ENCODE measurements around the gene CORO6. TPM values are rescaled to one million over a fixed set of nuclear protein-coding genes. Genes with fewer than 3 reads are reported as not detected.

CORO6 gene
- total and polyA plus RNA-seq, 2 of the 13 experiments (the other 11 are each of a cell fraction or from before 2014, with no cell fraction given) = 0.42 to 0.82 TPM

DNA sequence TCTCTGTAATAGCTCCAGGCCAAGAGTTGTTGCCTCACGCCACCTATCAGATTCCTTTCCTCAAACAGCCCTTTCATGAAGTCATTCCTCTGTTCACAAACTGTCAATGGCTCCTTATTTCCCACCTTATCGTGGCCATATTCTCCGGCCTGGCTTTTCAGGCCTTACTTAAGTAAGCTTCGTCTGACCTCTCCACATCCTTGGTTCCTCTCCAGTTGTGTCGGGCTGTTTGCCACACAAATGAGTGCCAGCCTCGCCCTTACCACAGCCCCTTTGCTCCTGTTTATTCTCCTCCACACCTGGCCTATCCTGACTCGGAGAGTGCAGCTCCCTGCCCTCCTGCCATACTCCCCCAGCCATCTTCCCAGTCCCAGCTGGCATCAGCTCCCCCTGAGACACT is 52.2 kb downstream of the CORO6 start (continued):
- TF ChIP-seq CBX2 (IDR thresholded peaks at IDR 0.05; ENCODE audit: low read depth, low read length) (no peak), CBX2 (CRISPR knock-in tag; IDR thresholded peaks at IDR 0.05; ENCODE audit: low read depth) (no peak), GATA4 (IDR thresholded peaks at IDR 0.05; ENCODE audit: borderline replicate concordance, low read depth) (no peak), PTBP1 (IDR thresholded peaks at IDR 0.05; ENCODE audit: low read depth, low read length, poor library complexity, severe bottlenecking) (no peak), NR2F6 (IDR thresholded peaks at IDR 0.05) (no peak), NR2F6 (CRISPR knock-in tag; IDR thresholded peaks at IDR 0.05) (no peak), KDM4B (CRISPR knock-in tag; IDR thresholded peaks at IDR 0.05) (no peak), DNMT3B (CRISPR knock-in tag; conservative IDR thresholded peaks at IDR 0.05) (no peak), HCFC1 (IDR thresholded peaks at IDR 0.05; ENCODE audit: low read depth, low read length) (no peak), ZBTB7A (CRISPR knock-in tag; IDR thresholded peaks at IDR 0.05) (no peak), NFE2 (CRISPR knock-in tag; IDR thresholded peaks at IDR 0.05) (no peak)
- TF ChIP-seq, protein P1, sequence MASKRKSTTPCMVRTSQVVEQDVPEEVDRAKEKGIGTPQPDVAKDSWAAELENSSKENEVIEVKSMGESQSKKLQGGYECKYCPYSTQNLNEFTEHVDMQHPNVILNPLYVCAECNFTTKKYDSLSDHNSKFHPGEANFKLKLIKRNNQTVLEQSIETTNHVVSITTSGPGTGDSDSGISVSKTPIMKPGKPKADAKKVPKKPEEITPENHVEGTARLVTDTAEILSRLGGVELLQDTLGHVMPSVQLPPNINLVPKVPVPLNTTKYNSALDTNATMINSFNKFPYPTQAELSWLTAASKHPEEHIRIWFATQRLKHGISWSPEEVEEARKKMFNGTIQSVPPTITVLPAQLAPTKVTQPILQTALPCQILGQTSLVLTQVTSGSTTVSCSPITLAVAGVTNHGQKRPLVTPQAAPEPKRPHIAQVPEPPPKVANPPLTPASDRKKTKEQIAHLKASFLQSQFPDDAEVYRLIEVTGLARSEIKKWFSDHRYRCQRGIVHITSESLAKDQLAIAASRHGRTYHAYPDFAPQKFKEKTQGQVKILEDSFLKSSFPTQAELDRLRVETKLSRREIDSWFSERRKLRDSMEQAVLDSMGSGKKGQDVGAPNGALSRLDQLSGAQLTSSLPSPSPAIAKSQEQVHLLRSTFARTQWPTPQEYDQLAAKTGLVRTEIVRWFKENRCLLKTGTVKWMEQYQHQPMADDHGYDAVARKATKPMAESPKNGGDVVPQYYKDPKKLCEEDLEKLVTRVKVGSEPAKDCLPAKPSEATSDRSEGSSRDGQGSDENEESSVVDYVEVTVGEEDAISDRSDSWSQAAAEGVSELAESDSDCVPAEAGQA (IDR thresholded peaks at IDR 0.05; ENCODE audit: low read depth) = no peak
- TF ChIP-seq, protein P1 (CRISPR knock-in tag; IDR thresholded peaks at IDR 0.05; ENCODE audit: borderline replicate concordance) = no peak
- TF ChIP-seq, protein P2, sequence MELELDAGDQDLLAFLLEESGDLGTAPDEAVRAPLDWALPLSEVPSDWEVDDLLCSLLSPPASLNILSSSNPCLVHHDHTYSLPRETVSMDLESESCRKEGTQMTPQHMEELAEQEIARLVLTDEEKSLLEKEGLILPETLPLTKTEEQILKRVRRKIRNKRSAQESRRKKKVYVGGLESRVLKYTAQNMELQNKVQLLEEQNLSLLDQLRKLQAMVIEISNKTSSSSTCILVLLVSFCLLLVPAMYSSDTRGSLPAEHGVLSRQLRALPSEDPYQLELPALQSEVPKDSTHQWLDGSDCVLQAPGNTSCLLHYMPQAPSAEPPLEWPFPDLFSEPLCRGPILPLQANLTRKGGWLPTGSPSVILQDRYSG (CRISPR knock-in tag; IDR thresholded peaks at IDR 0.05) = no peak
